Esophagus mucosa (tissue), 1 donor: ENCODE results near the gene GRIP1. TPM values are rescaled to one million over a fixed set of nuclear protein-coding genes. Genes with fewer than 3 reads are reported as not detected.

ENCODE experiments used
- ATAC-seq: fragments of 200-7000 bp; cut with Tn5 transposase; one replicate; pipeline ENCODE4 v1.9.1; 2020
- total RNA-seq: library from RNA; stranded (reverse); gene quantifications from one replicate; pipeline ENCODE4 v1.2.4, GENCODE V29; 2023
- donor health status: DM: yes; HTN: yes; CAD: no.

Gene GRIP1
- 20.1 TPM for total RNA-seq

- ATAC-seq: peak; percentile 36
Measured at GRCh38 chr12:66678338-66679275, at the start of gene GRIP1. Gene GRIP1 (minus strand): TSS chr12:66679076. CDS start chr12:66678904, 172 bp downstream.

- ATAC-seq: no peak
Measured at GRCh38 chr12:66726556-66726955, 47.7 kb upstream of the GRIP1 start.

GRCh38 chr12:66725031-66725430, 46.2 kb upstream of the GRIP1 start:
- no peak for ATAC-seq

- no peak for ATAC-seq
Measured at GRCh38 chr12:66724616-66725015, 45.7 kb upstream of the GRIP1 start.

- ATAC-seq: no peak
Measured at GRCh38 chr12:66724026-66724425, 45.1 kb upstream of the GRIP1 start.

- no peak for ATAC-seq
Measured at GRCh38 chr12:66719862-66720261, 41.0 kb upstream of the GRIP1 start.

- ATAC-seq: no peak
Measured at GRCh38 chr12:66717036-66717673, 38.3 kb upstream of the GRIP1 start.

GRCh38 chr12:66716522-66716921, 37.6 kb upstream of the GRIP1 start:
- ATAC-seq: no peak

- no peak for ATAC-seq
Measured at GRCh38 chr12:66714709-66715108, 35.8 kb upstream of the GRIP1 start.

- ATAC-seq: no peak
Measured at GRCh38 chr12:66713984-66714383, 35.1 kb upstream of the GRIP1 start.

GRCh38 chr12:66709893-66710292, 31.0 kb upstream of the GRIP1 start:
- no peak for ATAC-seq

GRCh38 chr12:66709457-66709773, 30.5 kb upstream of the GRIP1 start:
- ATAC-seq: no peak

- ATAC-seq: no peak
Measured at GRCh38 chr12:66708704-66709456, 30.0 kb upstream of the GRIP1 start.

- ATAC-seq: no peak
Measured at GRCh38 chr12:66707002-66707697, 28.3 kb upstream of the GRIP1 start.

GRCh38 chr12:66699738-66700482, 21.0 kb upstream of the GRIP1 start:
- no peak for ATAC-seq

- ATAC-seq: no peak
Measured at GRCh38 chr12:66698558-66698957, 19.7 kb upstream of the GRIP1 start.

GRCh38 chr12:66697404-66697803, 18.5 kb upstream of the GRIP1 start:
- no peak for ATAC-seq

- ATAC-seq: no peak
Measured at GRCh38 chr12:66694666-66695613, 16.1 kb upstream of the GRIP1 start.

- peak; percentile 77 for ATAC-seq
Measured at GRCh38 chr12:66693901-66694513, 15.1 kb upstream of the GRIP1 start.

- ATAC-seq: no peak
Measured at GRCh38 chr12:66692986-66693385, 14.1 kb upstream of the GRIP1 start.
